ENCODE results near the gene TCTN2.

GRCh38 chr12:123648401-123648800, 22.5 kb upstream of the TCTN2 start:
- TF ChIP-seq CTCF (conservative IDR thresholded peaks at IDR 0.05; ENCODE audit: low read length) (no peak), EZH2phosphoT487 (IDR thresholded peaks at IDR 0.05; ENCODE audit: borderline replicate concordance, low read depth, low read length) (no peak)
